ENCODE data around the gene COX20. TPM values are rescaled to one million over a fixed set of nuclear protein-coding genes. Genes with fewer than 3 reads are reported as not detected.

The COX20 gene
- total and polyA plus RNA-seq, 2 of the 8 experiments (the other 6 are each of a cell fraction or from before 2014, with no cell fraction given): 17.5 to 28.8 TPM

DNA sequence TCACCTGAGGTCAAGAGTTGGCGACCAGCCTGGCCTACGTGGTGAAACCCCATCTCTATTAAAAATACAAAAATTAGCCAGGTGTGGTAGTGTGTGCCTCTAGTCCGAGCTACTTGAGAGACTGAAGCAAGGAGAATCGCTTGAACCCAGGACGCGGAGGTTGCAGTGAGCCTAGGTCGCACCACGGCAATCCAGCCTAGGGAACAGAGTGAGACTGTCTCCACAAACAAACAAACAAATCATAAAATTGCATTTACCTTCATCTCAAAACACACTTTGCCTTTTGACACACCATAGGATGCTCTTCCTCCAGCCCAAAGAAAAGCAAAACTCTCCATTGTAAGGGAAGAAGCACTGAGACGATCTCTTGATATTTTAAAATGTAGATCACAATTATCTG, 24.6 kb downstream of the COX20 start:
- Histone ChIP-seq H2AFZ (ENCODE audit: low read length) (no peak overlapping the region), H3K56ac (replicated peaks; ENCODE audit: insufficient read length, low read depth, low read length) (no peak overlapping the region), H3K18ac (ENCODE audit: extremely low read depth, low read length) (no peak overlapping the region), H3K4me3 (ENCODE audit: extremely low read depth in 1 of 4, insufficient read depth in 2 of 4, low read depth in 3 of 4, low read length in 4 of 4) (peak overlapping the region; percentile 9 to 100 (median 58); a peak in 4 of 8 replicates), H2AK5ac (ENCODE audit: low read depth, low read length) (no peak overlapping the region), H2BK20ac (ENCODE audit: low read length) (no peak overlapping the region), H4K8ac (ENCODE audit: extremely low read depth, insufficient read depth, low read length) (no peak overlapping the region), H3K79me1 (ENCODE audit: low read depth, low read length) (no peaks in the 10 kb centered on the region; the same call in 1 of the 2 replicates), H3K36me3 (ENCODE audit: control insufficient read depth in 2 of 4, insufficient read depth in 4 of 4, low read length in 3 of 4) (peaks cover 47 to 76% (median 65%) of the 10 kb centered on the region in 4 experiments), H4K91ac (replicated peaks; ENCODE audit: insufficient read length, low read length) (no peak overlapping the region), H3K4me2 (ENCODE audit: insufficient read depth in 1 of 2, low read depth in 2 of 2, low read length in 2 of 2) (peak overlapping the region; percentile 76 to 78; a peak in 3 of 4 replicates), H3K23ac (ENCODE audit: insufficient read length) (no peak overlapping the region), H3K9me3 (ENCODE audit: insufficient read depth in 2 of 2, low read depth in 1 of 2, low read length in 1 of 2) (no peaks in the 10 kb centered on the region), H3K9ac (replicated peaks in 1 of 4; ENCODE audit: extremely low read depth in 1 of 4, low read depth in 3 of 4, low read length in 3 of 4) (no peak overlapping the region), H3K4ac (replicated peaks; ENCODE audit: insufficient read length, low read depth, low read length) (no peak overlapping the region), H2BK15ac (ENCODE audit: low read length) (no peak overlapping the region), H2BK120ac (replicated peaks; ENCODE audit: low read depth, low read length) (no peak overlapping the region), H4K20me1 (replicated peaks in 1 of 2; ENCODE audit: control insufficient read depth in 1 of 2, insufficient read depth in 2 of 2, low read length in 2 of 2) (peaks cover 32 to 33% of the 10 kb centered on the region in 2 experiments), H3K4me1 (replicated peaks in 1 of 4; ENCODE audit: control insufficient read depth in 3 of 4, insufficient read depth in 4 of 4, low read length in 3 of 4) (peaks cover 0 to 4% (median 2%) of the 10 kb centered on the region in 4 experiments; a peak in 4 of 7 replicates), H3K23me2 (ENCODE audit: low read depth, low read length) (peaks cover 5% of the 10 kb centered on the region), H2BK5ac (ENCODE audit: low read depth, low read length) (no peak overlapping the region), H4K5ac (ENCODE audit: insufficient read length, low read depth, low read length) (no peak overlapping the region), H3K79me2 (ENCODE audit: control insufficient read depth in 1 of 2, insufficient read depth in 2 of 2, low read length in 2 of 2) (peaks cover 38 to 87% of the 10 kb centered on the region in 2 experiments), H3K14ac (ENCODE audit: insufficient read length) (no peak overlapping the region), H3K27me3 (replicated peaks in 1 of 4; ENCODE audit: control insufficient read depth in 3 of 4, extremely low read depth in 1 of 4, insufficient read depth in 3 of 4, low read length in 3 of 4) (no peaks in the 10 kb centered on the region), H3K27ac (ENCODE audit: low read depth, low read length) (no peak overlapping the region), H2BK12ac (ENCODE audit: low read depth, low read length) (no peak overlapping the region)
- ChIA-PET POLR2A (ENCODE audit: partially characterized antibody) (interaction anchor here (0.7 to 29.6 kb wide), 10 partner anchors 9 to 182 kb away, joined by 3 to 677 read pairs (median 4); partner anchors contain the start of gene COX20), CTCF (ENCODE audit: partially characterized antibody) (interaction anchor here (1.4 to 2.3 kb wide), 3 partner anchors 10 to 182 kb away, joined by 4 to 9 read pairs (median 8); no protein-coding TSS in a partner anchor)
- no peak for DNase-seq (ENCODE audit: low read depth in 1 of 2, low spot score in 2 of 2)
- TF ChIP-seq RNF2 (IDR thresholded peaks at IDR 0.05; ENCODE audit: borderline replicate concordance, low read depth, low read length, missing control alignments, poor library complexity, severe bottlenecking) (no peak), POLR2AphosphoS5 (IDR thresholded peaks at IDR 0.05; ENCODE audit: low read depth, low read length) (0 out of 2 replicates have a peak, but pooled peaks have one; percentile 45), ZNF274 (IDR thresholded peaks at IDR 0.05; ENCODE audit: borderline replicate concordance, extremely low read depth, low read length) (no peak)
- FAIRE-seq: no peak
- WGBS, 2 experiments (ENCODE audit: extremely low coverage in 1 of 2, insufficient coverage in 1 of 2, insufficient read length in 1 of 2, insufficient replicate concordance in 2 of 2, low coverage in 1 of 2, low lambda C conversion rate in 2 of 2, missing lambda C conversion rate in 1 of 2): 95% methylated on average over 9 of the region's 9 CpGs; no CpG with 5 or more reads in 1 of the 2 experiments

Data from H1 (cell line).